ENCODE results near the gene NKAPD1.

- TF ChIP-seq, protein P1, sequence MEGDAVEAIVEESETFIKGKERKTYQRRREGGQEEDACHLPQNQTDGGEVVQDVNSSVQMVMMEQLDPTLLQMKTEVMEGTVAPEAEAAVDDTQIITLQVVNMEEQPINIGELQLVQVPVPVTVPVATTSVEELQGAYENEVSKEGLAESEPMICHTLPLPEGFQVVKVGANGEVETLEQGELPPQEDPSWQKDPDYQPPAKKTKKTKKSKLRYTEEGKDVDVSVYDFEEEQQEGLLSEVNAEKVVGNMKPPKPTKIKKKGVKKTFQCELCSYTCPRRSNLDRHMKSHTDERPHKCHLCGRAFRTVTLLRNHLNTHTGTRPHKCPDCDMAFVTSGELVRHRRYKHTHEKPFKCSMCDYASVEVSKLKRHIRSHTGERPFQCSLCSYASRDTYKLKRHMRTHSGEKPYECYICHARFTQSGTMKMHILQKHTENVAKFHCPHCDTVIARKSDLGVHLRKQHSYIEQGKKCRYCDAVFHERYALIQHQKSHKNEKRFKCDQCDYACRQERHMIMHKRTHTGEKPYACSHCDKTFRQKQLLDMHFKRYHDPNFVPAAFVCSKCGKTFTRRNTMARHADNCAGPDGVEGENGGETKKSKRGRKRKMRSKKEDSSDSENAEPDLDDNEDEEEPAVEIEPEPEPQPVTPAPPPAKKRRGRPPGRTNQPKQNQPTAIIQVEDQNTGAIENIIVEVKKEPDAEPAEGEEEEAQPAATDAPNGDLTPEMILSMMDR (IDR thresholded peaks at IDR 0.05): no peak
- no peak for TF ChIP-seq POLR2AphosphoS5 (IDR thresholded peaks at IDR 0.05)
These were observed 49.0 kb downstream of the NKAPD1 start for GRCh38 chr11:112123129-112123528.

Measured in stomach (tissue), 4 donors.